Esophagus mucosa (tissue), 1 donor: Measurements from ENCODE around the gene GABRB1. TPM values are rescaled to one million over a fixed set of nuclear protein-coding genes. Genes with fewer than 3 reads are reported as not detected.

Experiments
- ATAC-seq: fragments of 200-7000 bp; cut with Tn5 transposase; one replicate; pipeline ENCODE4 v1.9.1; 2020
- total RNA-seq: library from RNA; stranded (reverse); gene quantifications from one replicate; pipeline ENCODE4 v1.2.4, GENCODE V29; 2023
- donor health status: DM: yes; HTN: yes; CAD: no.

Gene GABRB1
- total RNA-seq, 1 donor from 2014 or later: not detected

- ATAC-seq: no peak
Observed at GRCh38 chr4:47049347-47049746, 18.0 kb downstream of the GABRB1 start.

DNA sequence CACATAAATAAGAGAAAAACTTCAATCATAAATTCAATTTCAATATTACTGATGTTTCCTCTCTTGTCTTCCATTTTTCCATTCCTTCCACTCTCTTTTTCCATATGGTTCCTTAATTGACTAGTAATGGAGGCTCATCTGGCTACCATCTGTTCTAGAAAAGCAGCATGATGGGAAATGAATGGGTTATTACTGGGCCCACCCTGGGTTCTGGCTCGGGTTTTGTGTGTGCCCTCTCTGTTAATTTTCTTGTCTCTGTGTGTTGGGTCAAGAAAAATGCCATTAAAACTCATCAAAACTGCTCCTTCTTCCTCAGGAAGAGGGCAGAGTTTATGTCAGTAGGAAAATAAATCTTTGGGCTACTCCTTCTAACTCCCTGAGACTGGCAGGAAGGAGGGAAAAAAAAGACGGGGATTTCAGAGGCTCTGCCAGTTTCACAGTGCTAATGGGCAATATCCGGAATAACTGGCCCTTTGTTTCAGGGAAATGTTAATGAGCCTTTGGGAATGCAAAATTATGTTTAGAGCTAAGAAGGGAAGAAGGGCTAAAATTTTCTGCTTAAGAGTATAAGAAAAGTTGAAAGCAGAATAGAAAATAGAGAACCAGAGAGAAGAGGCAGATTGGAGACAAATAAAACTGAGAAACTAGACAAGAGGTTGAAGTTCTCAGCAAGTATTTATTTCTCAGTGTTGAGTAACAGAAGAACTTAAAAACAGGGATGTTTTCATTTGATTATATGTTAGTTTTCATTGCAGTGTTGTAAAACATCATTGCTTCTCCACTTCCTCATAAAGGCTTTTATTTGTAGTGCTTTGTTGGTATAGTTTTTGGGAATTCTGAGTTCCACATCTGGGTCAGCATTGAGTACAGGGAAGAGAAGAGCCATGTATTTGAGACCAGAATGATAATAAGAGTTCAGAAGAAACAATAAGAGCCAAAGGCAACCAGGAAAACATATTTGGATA, 19.7 kb downstream of the GABRB1 start:
- no peak for ATAC-seq

GRCh38 chr4:47053485-47053884, 22.1 kb downstream of the GABRB1 start:
- no peak for ATAC-seq

DNA sequence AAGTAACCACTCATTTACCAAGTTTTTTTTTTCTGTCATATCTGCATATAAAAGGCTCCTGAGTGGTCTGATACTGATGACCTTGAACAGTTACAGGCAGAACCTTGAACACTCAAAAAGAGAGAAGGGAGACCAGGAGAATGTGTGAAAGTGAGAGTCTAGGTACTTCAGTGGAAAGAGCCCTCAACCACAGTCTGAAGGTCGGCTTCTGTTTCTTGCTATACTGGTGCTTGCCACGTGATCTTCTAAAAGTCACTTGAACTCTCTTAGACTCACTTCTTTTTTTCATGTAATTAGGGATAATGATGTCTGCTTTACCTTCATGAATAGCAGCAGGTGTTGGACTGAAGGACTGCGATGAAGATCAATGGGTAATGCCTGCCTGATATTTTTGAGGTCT, 22.8 kb downstream of the GABRB1 start:
- no peak for ATAC-seq

DNA sequence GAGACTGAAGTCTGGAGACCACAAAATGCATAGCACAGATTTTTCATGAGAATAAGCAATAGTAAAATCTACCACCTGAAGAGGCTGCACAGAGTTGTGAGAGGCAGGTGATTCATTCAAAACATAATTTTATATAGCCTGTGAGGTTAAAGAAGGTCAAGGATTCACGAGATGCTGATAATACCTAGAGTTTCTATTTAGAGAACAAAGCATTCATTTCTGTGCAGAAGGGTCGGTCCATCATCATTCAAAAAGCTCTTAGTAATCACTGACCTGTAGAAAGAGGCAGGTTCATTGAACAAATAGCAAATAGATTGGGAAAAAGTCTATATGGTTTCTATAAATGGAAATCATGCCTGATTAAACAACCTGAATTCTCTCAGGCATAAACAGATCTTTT, 26.6 kb downstream of the GABRB1 start:
- ATAC-seq: no peak

DNA sequence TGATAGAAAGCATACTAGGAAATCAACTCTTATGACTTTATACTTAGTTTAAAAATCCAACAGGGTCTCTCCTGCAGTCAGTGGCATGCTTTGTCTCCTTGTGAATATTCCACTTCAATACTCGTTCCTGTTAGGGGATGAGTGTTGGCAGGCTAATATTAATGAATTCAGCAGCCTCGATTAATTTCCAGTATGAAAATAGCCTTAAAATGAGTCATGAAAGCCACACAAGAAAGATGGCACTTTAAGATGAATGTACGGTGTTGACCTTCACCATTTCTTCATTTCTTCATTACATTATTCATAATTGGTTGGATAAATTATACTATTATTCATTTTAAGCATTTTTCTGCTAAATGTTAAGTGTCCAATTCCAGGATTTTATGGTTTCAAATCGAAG, 29.2 kb downstream of the GABRB1 start:
- ATAC-seq: no peak

GRCh38 chr4:47061435-47061834, 30.1 kb downstream of the GABRB1 start:
- no peak for ATAC-seq

- no peak for ATAC-seq
Observed at GRCh38 chr4:47065051-47065481, 33.7 kb downstream of the GABRB1 start.

GRCh38 chr4:47068986-47069385, 37.6 kb downstream of the GABRB1 start:
- no peak for ATAC-seq

DNA sequence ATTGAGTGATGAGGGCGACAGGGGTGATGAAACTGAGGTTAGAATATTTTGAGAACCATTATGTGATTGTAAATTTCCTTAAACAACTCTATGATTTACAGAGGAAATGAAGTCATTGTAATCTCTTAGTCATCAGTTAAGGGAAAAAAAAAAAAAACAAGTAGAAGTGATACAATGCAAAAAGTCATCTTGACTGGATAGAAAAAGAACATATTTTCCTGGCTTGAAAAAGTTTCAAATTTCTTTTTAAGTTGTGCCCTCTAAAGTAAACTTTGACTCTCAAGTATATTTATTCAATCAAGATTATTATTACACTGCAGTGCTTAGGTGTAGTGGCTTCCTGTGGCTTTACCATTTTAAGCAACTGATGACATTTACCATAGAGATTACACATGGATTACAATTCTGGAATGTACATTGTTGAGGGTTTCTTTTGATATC, 40.6 kb downstream of the GABRB1 start:
- no peak for ATAC-seq

DNA sequence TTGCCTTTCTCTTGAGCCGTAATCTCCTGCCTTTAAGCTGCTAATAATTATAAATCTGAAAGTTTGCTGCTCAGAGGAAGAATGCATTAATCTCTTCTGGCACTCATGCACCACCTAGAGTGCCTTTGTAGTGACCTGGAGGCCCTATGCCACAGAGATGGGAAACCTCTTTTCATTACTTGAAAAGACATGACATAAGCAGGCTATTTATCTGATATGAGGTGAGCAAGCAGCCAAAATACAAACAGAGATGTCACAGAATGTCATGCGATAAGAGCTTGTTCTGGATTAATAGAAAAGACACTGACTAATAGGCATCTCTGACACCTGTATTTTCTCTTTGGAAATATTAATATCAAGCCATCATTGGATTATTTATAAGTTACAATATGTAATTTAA, 42.3 kb downstream of the GABRB1 start:
- ATAC-seq: no peak

- ATAC-seq: no peak
Observed at GRCh38 chr4:47074816-47075215, 43.4 kb downstream of the GABRB1 start.

DNA sequence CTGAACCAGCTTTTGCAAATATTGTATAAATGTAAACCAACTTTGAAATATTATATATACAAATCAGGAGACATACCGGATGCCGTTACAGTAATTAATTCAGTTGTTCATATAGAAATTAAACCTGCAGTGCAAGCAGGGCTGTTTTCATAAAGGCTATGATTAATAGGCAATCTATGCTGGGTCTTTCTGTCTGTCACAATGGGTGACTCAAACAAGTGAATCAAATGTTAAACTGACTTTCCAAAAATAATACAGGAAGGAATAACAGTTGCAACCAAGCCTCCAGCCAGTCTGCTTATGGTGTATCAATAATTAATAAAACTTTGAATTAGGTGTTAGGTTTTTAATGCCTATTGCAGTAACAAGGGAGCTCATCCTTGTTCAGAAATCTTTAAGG, 43.9 kb downstream of the GABRB1 start:
- no peak for ATAC-seq

DNA sequence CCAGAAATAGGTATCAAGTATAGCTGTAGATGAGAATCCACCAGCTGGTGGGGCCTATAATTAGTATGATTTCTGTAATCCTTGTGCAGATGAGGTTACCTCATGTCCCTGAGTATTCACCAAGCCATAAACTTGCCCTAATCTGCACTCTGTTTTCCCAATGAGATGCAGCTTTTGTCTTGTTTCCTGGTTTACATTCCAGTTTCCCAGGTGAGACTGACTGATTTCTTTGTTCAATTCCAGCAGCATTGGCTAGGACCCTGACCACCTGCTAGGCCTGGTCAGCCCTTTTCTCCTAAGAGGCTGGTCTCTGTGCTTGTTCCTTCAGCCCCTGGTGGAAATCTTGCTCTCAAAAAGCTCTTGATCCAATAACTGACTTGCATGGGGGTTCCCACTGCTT, 44.6 kb downstream of the GABRB1 start:
- ATAC-seq: no peak

DNA sequence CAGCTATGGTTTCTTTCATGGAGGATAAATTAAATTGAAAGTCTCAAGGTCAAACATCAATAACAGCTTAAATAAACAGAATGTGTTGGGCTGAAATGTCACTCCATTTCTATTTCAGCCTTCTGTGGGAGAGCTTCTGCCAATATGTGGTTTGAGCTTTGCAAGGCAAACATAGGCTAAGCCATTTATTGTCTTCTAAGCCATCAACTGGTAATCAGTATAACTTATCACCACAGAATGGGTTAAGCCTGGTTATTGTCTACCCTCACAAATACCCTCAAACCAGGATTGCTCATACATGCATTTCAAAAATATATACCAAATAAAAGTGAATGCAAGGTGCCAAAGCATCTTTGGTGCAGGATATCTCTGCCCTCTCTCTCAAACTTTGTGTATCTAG, 52.7 kb downstream of the GABRB1 start:
- ATAC-seq: no peak

- no peak for ATAC-seq
Observed at GRCh38 chr4:47084795-47085194, 53.4 kb downstream of the GABRB1 start.

- ATAC-seq: no peak
Observed at GRCh38 chr4:47088298-47088697, 56.9 kb downstream of the GABRB1 start.

DNA sequence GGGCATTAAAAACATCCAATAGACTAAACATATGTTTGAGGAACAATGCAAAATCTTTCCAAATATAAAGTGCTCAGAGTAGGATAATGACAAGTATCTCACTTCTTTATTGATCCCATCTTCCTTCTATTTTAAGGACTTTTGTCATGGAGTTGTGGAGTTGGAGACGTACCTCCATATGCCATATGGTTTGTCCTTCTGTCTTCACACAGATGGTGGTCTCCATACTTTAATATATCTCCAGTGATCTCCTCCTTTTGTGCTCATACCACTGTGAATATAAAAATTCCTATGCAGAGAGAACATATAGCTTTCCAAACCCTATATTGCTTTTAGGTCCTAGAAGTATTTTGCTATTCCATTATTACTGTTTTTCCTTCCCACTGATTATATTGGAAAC, 64.5 kb downstream of the GABRB1 start:
- ATAC-seq: no peak

DNA sequence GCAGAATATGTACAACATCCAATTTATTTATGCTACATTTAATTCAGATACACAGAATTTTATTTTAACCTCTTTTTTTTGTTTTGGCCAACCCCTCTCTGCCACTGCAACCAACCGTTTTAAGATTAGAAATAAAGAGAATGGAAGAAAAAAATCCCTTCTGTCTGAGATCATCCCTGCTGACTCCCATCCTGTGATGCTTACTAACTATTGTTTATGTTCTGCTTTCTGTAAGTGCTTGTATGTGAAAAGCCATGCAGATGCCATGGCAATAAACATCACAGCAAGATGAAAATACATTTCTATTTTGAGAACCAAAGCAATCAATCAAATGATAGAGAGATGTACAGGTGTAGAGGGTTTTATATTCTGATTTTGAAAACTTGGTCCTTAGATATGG, 70.1 kb downstream of the GABRB1 start:
- ATAC-seq: no peak

DNA sequence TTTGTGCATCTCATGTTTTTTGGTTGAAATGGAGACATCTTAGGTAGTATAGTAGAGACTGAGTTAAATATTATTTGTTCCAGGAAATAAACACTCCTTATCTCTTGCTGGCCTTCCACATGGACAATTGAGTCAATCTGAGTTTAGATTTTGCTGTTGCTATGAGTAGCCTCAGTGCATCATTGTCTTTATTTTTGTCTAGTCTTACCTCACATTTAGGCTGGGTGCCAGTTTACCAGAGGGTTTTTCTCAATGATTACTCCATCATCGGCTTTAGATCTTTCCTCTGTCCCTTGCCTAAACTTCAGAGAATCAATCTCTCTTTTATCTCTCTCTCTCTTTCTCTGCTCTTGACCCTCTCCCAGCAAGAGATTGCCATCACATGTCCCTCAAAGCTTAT, 73.6 kb downstream of the GABRB1 start:
- ATAC-seq: no peak

- no peak for ATAC-seq
Observed at GRCh38 chr4:47106561-47106960, 75.2 kb downstream of the GABRB1 start.

DNA sequence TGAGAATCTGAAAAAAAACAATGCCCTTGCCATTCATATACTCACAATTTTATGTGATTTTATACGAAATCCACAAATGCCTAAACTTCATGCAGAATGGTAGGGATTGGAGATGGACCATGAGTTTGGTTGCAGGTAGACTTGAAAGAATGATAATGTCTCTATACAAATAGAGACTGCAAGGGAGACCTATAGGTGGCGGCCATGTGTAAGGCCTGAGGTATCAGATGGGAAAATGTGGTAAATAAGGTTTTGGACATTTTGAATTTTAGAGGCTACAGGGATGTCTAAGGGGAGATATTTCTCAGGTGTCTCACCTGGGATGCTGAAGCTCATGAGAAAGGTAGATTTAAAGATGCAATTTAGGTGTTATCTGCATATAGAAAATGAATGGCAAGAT, 78.0 kb downstream of the GABRB1 start:
- ATAC-seq: no peak

- ATAC-seq: no peak
Observed at GRCh38 chr4:47110546-47111132, 79.3 kb downstream of the GABRB1 start.
